HG02981 (cell line): ENCODE measurements around the gene DCHS2.

Experiments
- ATAC-seq: cut with Tn5 transposase; IDR thresholded peaks from one replicate; pipeline ENCODE4 v1.9.1; 2021; ENCODE audit warnings: mild to moderate bottlenecking, moderate library complexity; ENCODE audit not compliant: unreplicated experiment

Gene DCHS2

GRCh38 chr4:154491341-154492271 lies at the start of gene DCHS2:
Gene DCHS2, minus strand, starts transcription at chr4:154491799. Its CDS starts 444 bp downstream, at chr4:154491355.
- ATAC-seq: peak; percentile 63

- ATAC-seq: no peak
Observed at GRCh38 chr4:154534296-154534695, 42.7 kb upstream of the DCHS2 start.

GRCh38 chr4:154529728-154530519 lies 38.3 kb upstream of the DCHS2 start:
- ATAC-seq: no peak

- ATAC-seq: no peak
Observed at GRCh38 chr4:154528869-154529268, 37.3 kb upstream of the DCHS2 start.

- no peak for ATAC-seq
Observed at GRCh38 chr4:154527308-154527707, 35.7 kb upstream of the DCHS2 start.

GRCh38 chr4:154526151-154526550 lies 34.6 kb upstream of the DCHS2 start:
- peak; percentile 60 for ATAC-seq

- no peak for ATAC-seq
Observed at GRCh38 chr4:154521607-154522006, 30.0 kb upstream of the DCHS2 start.

- ATAC-seq: no peak
Observed at GRCh38 chr4:154519214-154519613, 27.6 kb upstream of the DCHS2 start.

- no peak for ATAC-seq
Observed at GRCh38 chr4:154517591-154517990, 26.0 kb upstream of the DCHS2 start.

- ATAC-seq: no peak
Observed at GRCh38 chr4:154516318-154517029, 24.9 kb upstream of the DCHS2 start.

- no peak for ATAC-seq
Observed at GRCh38 chr4:154511981-154512380, 20.4 kb upstream of the DCHS2 start.

GRCh38 chr4:154511548-154511947 lies 19.9 kb upstream of the DCHS2 start:
- no peak for ATAC-seq

GRCh38 chr4:154507156-154507555 lies 15.6 kb upstream of the DCHS2 start:
- no peak for ATAC-seq

GRCh38 chr4:154506253-154506652 lies 14.7 kb upstream of the DCHS2 start:
- peak; percentile 58 for ATAC-seq

- ATAC-seq: no peak
Observed at GRCh38 chr4:154503598-154503997, 12.0 kb upstream of the DCHS2 start.

GRCh38 chr4:154502111-154502510 lies 10.5 kb upstream of the DCHS2 start:
- ATAC-seq: no peak

- no peak for ATAC-seq
Observed at GRCh38 chr4:154497889-154498288, 6.3 kb upstream of the DCHS2 start.

- no peak for ATAC-seq
Observed at GRCh38 chr4:154495867-154496266, 4.3 kb upstream of the DCHS2 start.

- peak; percentile 1 for ATAC-seq
Observed at GRCh38 chr4:154492288-154492687, 689 bp upstream of the DCHS2 start.

GRCh38 chr4:154490583-154491340 lies 837 bp downstream of the DCHS2 start:
- peak; percentile 53 for ATAC-seq

- ATAC-seq: no peak
Observed at GRCh38 chr4:154490234-154490582, 1.4 kb downstream of the DCHS2 start.
